ENCODE data around the gene KRT76.

Gene KRT76

GRCh38 chr12:52811191-52812072 lies 34.3 kb upstream of the KRT76 start:
- no peak overlapping the region for H3K27ac ChIP-seq (ENCODE audit: low read length)
- H3K9me3 ChIP-seq (ENCODE audit: control insufficient read depth in 1 of 2, low read length in 2 of 2), result no peaks in the 10 kb centered on the region
- H3K4me1 ChIP-seq (ENCODE audit: control insufficient read depth in 1 of 2, insufficient read depth in 2 of 2, low read length in 2 of 2), result no peaks in the 10 kb centered on the region
- H3K36me3 ChIP-seq (ENCODE audit: control insufficient read depth in 1 of 2, insufficient read depth in 2 of 2, low read length in 2 of 2), result no peaks in the 10 kb centered on the region
- no peaks in the 10 kb centered on the region for H3K27me3 ChIP-seq (ENCODE audit: low read depth, low read length)
- no peak overlapping the region for H3K4me3 ChIP-seq (ENCODE audit: low read depth in 1 of 2, low read length in 2 of 2)

GRCh38 chr12:52810554-52810953 lies 33.4 kb upstream of the KRT76 start:
- Histone ChIP-seq H3K4me1 (ENCODE audit: control insufficient read depth in 1 of 2, insufficient read depth in 2 of 2, low read length in 2 of 2) (no peaks in the 10 kb centered on the region), H3K9me3 (ENCODE audit: control insufficient read depth in 1 of 2, low read length in 2 of 2) (no peaks in the 10 kb centered on the region), H3K27me3 (ENCODE audit: low read depth, low read length) (no peaks in the 10 kb centered on the region), H3K27ac (ENCODE audit: low read length) (no peak overlapping the region), H3K36me3 (ENCODE audit: control insufficient read depth in 1 of 2, insufficient read depth in 2 of 2, low read length in 2 of 2) (no peaks in the 10 kb centered on the region), H3K4me3 (ENCODE audit: low read depth in 1 of 2, low read length in 2 of 2) (no peak overlapping the region)

DNA sequence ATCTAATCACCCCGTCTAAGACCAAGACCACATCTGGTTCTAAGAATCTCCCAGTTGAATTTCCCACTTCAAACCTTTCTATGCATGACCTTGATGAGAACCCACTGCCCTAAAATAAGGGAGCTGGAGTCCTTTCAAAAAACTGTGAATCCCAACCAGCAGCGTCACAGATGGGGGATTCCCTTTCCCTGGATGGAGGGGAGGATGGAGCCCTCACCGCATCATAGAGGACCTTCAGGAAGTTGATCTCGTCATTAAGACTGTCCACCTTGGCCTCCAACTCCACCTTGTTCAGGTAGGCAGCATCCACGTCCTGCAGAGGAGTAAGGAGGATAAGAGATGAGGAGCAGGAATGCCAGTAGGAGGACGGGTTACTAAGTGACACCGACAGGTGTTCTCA lies 32.0 kb upstream of the KRT76 start:
- Histone ChIP-seq H3K27ac (ENCODE audit: low read length) (no peak overlapping the region), H3K9me3 (ENCODE audit: control insufficient read depth in 1 of 2, low read length in 2 of 2) (no peaks in the 10 kb centered on the region), H3K27me3 (ENCODE audit: low read depth, low read length) (no peaks in the 10 kb centered on the region), H3K4me1 (ENCODE audit: control insufficient read depth in 1 of 2, insufficient read depth in 2 of 2, low read length in 2 of 2) (no peaks in the 10 kb centered on the region), H3K4me3 (ENCODE audit: low read depth in 1 of 2, low read length in 2 of 2) (no peak overlapping the region), H3K36me3 (ENCODE audit: control insufficient read depth in 1 of 2, insufficient read depth in 2 of 2, low read length in 2 of 2) (no peaks in the 10 kb centered on the region)

- no peaks in the 10 kb centered on the region for H3K36me3 ChIP-seq (ENCODE audit: control insufficient read depth in 1 of 2, insufficient read depth in 2 of 2, low read length in 2 of 2)
- no peaks in the 10 kb centered on the region for H3K4me1 ChIP-seq (ENCODE audit: control insufficient read depth in 1 of 2, insufficient read depth in 2 of 2, low read length in 2 of 2)
- H3K27ac ChIP-seq (ENCODE audit: low read length), result no peak overlapping the region
- H3K4me3 ChIP-seq (ENCODE audit: low read depth in 1 of 2, low read length in 2 of 2), result no peak overlapping the region
- H3K9me3 ChIP-seq (ENCODE audit: control insufficient read depth in 1 of 2, low read length in 2 of 2), result no peaks in the 10 kb centered on the region
- H3K27me3 ChIP-seq (ENCODE audit: low read depth, low read length), result no peaks in the 10 kb centered on the region
Observed at GRCh38 chr12:52808573-52809160, 31.5 kb upstream of the KRT76 start.

DNA sequence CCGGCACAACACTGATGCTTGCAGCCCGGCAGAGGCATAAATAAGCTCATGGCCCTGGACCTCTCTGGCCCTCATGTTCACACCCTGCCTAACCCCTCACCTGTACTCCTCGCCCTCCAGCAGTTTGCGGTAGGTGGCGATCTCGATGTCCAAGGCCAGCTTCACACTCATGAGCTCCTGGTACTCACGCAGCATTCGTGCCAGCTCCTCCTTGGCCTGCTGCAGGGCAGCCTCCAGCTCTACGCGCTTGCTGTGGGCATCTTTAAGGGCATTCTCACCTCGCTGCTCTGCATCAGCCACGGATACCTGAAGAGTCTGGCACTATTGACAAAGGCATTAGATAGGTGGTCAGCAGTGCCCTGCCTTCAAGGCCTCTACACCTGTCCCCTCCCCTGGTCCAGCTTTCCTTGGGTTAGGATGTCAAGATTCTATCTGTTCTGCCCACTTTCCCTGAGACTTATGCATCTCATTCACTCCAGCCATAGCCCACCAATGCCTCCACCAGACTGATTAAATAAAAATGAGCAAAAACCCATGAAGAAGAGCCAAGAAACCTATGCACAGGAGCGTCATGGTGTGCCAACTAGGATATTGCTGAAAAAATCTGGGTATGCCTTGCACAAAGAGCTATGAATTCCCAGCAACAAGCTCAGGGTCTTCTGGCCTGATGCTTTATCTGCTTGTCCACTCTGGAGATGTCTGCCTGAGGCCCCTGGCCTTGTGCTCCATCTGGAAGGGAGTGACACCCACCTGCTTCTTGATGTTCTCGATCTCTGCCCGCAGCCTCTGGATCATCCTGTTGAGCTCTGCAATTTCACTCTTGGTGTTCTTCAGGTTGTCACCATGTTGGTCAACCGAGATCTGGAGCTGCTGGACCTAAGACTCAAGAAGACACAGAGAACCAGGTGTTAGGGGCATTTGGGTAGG lies 30.7 kb upstream of the KRT76 start:
- no peaks in the 10 kb centered on the region for H3K36me3 ChIP-seq (ENCODE audit: control insufficient read depth in 1 of 2, insufficient read depth in 2 of 2, low read length in 2 of 2)
- no peaks in the 10 kb centered on the region for H3K9me3 ChIP-seq (ENCODE audit: control insufficient read depth in 1 of 2, low read length in 2 of 2)
- no peak overlapping the region for H3K27ac ChIP-seq (ENCODE audit: low read length)
- no peak overlapping the region for H3K4me3 ChIP-seq (ENCODE audit: low read depth in 1 of 2, low read length in 2 of 2)
- H3K4me1 ChIP-seq (ENCODE audit: control insufficient read depth in 1 of 2, insufficient read depth in 2 of 2, low read length in 2 of 2), result no peaks in the 10 kb centered on the region
- H3K27me3 ChIP-seq (ENCODE audit: low read depth, low read length), result no peaks in the 10 kb centered on the region

DNA sequence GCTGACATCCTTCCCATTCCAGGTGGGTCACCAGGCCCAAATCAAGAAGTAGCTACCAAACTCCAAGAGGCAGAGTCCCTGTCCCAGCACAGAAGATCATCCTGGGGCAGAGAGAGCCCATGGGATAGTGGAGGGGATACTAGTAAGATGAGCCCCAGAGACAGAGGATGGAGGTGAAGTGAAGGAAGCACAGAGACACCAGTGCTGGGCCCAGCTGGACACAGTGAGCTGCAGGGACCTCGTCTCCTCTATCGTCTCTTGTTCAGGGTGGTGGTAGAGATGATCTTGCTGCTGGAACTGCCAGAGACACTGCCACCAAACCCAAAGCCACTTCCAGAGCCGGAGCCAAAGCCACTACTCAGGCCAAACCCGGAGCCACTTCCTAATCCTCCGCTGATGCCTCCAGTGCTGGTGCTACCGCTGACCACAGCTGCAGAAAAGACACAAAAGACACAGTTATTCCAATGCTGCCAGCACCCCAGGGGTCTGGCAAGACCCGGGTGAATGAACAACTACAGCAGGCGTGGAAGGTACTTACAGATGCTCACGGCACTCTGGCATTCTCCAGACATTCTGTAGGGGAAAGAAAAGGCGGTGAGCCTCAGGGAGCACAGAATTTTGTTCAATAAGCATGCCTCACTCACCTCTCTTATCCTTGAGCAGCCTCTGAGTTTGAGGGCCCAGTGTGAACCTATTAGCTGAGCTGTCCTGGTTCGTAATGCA lies 29.8 kb upstream of the KRT76 start:
- Histone ChIP-seq H3K36me3 (ENCODE audit: control insufficient read depth in 1 of 2, insufficient read depth in 2 of 2, low read length in 2 of 2) (no peaks in the 10 kb centered on the region), H3K9me3 (ENCODE audit: control insufficient read depth in 1 of 2, low read length in 2 of 2) (no peaks in the 10 kb centered on the region), H3K27me3 (ENCODE audit: low read depth, low read length) (no peaks in the 10 kb centered on the region), H3K27ac (ENCODE audit: low read length) (no peak overlapping the region), H3K4me1 (ENCODE audit: control insufficient read depth in 1 of 2, insufficient read depth in 2 of 2, low read length in 2 of 2) (no peaks in the 10 kb centered on the region), H3K4me3 (ENCODE audit: low read depth in 1 of 2, low read length in 2 of 2) (no peak overlapping the region)

GRCh38 chr12:52806169-52806811 lies 29.1 kb upstream of the KRT76 start:
- H3K4me1 ChIP-seq (ENCODE audit: control insufficient read depth in 1 of 2, insufficient read depth in 2 of 2, low read length in 2 of 2), result no peaks in the 10 kb centered on the region
- no peaks in the 10 kb centered on the region for H3K27me3 ChIP-seq (ENCODE audit: low read depth, low read length)
- no peak overlapping the region for H3K27ac ChIP-seq (ENCODE audit: low read length)
- no peaks in the 10 kb centered on the region for H3K36me3 ChIP-seq (ENCODE audit: control insufficient read depth in 1 of 2, insufficient read depth in 2 of 2, low read length in 2 of 2)
- no peak overlapping the region for H3K4me3 ChIP-seq (ENCODE audit: low read depth in 1 of 2, low read length in 2 of 2)
- H3K9me3 ChIP-seq (ENCODE audit: control insufficient read depth in 1 of 2, low read length in 2 of 2), result no peaks in the 10 kb centered on the region

DNA sequence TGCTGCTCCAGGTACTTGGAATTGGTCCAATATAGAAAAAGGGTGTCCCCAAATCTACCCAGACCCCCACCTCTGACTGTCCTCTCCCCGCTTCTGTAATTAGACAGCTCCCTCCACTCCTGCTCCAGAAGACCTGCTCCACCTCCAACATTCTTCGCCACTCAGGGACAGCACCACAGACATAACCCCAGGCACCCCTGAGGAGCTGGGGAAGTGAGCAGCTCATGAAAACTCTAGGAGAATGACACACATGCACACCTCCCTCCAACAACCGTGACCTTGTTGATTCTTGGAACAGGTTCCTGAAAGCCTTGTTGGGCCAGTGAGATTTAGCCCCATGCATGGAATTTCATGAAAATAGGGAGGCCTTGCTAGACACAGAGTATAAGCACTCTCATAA lies 28.6 kb upstream of the KRT76 start:
- Histone ChIP-seq H3K27ac (ENCODE audit: low read length) (no peak overlapping the region), H3K4me1 (ENCODE audit: control insufficient read depth in 1 of 2, insufficient read depth in 2 of 2, low read length in 2 of 2) (no peaks in the 10 kb centered on the region)

GRCh38 chr12:52805000-52805399 lies 27.9 kb upstream of the KRT76 start:
- H3K27ac ChIP-seq (ENCODE audit: low read length), result no peak overlapping the region
- no peaks in the 10 kb centered on the region for H3K36me3 ChIP-seq (ENCODE audit: control insufficient read depth in 1 of 2, insufficient read depth in 2 of 2, low read length in 2 of 2)
- no peaks in the 10 kb centered on the region for H3K27me3 ChIP-seq (ENCODE audit: low read depth, low read length)
- no peaks in the 10 kb centered on the region for H3K4me1 ChIP-seq (ENCODE audit: control insufficient read depth in 1 of 2, insufficient read depth in 2 of 2, low read length in 2 of 2)
- H3K4me3 ChIP-seq (ENCODE audit: low read depth in 1 of 2, low read length in 2 of 2), result no peak overlapping the region
- H3K9me3 ChIP-seq (ENCODE audit: control insufficient read depth in 1 of 2, low read length in 2 of 2), result no peaks in the 10 kb centered on the region

More for the DNA sequence above, 28.6 kb upstream of the KRT76 start:
- no peak overlapping the region for H3K4me3 ChIP-seq (ENCODE audit: low read depth in 1 of 2, low read length in 2 of 2)
- H3K27me3 ChIP-seq (ENCODE audit: low read depth, low read length), result no peaks in the 10 kb centered on the region
- H3K36me3 ChIP-seq (ENCODE audit: control insufficient read depth in 1 of 2, insufficient read depth in 2 of 2, low read length in 2 of 2), result no peaks in the 10 kb centered on the region
- no peaks in the 10 kb centered on the region for H3K9me3 ChIP-seq (ENCODE audit: control insufficient read depth in 1 of 2, low read length in 2 of 2)

DNA sequence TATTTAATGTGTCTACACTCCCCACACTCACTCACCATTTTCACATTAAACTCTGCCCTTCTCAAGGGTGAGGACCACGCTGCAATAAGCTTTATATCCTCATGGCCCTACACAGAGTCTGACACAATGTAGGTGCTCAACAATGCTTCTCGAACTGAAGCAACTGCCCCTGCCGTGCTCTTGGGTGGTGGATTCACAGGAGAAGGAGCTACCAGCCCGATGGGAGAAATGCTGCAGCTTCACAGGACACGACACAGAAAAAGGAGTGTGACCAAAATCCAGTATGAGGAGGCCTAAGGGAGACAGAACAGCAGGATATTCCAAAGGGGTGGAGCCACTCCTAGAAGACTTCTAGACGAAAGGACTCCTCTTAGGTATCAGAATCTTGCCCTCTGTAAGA lies 25.3 kb upstream of the KRT76 start:
- H3K4me1 ChIP-seq (ENCODE audit: control insufficient read depth in 1 of 2, insufficient read depth in 2 of 2, low read length in 2 of 2), result no peaks in the 10 kb centered on the region
- no peaks in the 10 kb centered on the region for H3K27me3 ChIP-seq (ENCODE audit: low read depth, low read length)
- H3K4me3 ChIP-seq (ENCODE audit: low read depth in 1 of 2, low read length in 2 of 2), result no peak overlapping the region
- no peaks in the 10 kb centered on the region for H3K9me3 ChIP-seq (ENCODE audit: control insufficient read depth in 1 of 2, low read length in 2 of 2)
- H3K27ac ChIP-seq (ENCODE audit: low read length), result no peak overlapping the region
- H3K36me3 ChIP-seq (ENCODE audit: control insufficient read depth in 1 of 2, insufficient read depth in 2 of 2, low read length in 2 of 2), result no peaks in the 10 kb centered on the region
